Keratinocyte (primary cell): ENCODE results near the gene WDR27.

ENCODE experiments used
- EZH2 ChIP-seq: IDR thresholded peaks from one replicate; pipeline ENCODE4 v1.6.1; 2012; ENCODE audit warnings: inconsistent platforms, mild to moderate bottlenecking, low read length, moderate library complexity
- TF ChIP-seq, protein P1 (sequence below), 3 experiments: IDR thresholded peaks in 1 of 3; conservative IDR thresholded peaks in 1 of 3; optimal IDR thresholded peaks in 1 of 3; 2 replicates in 2 of 3; 3 replicates in 1 of 3; pipeline versions ENCODE3 to v1.5.1; 2011; ENCODE audit warnings: low read length in 3 of 3, mild to moderate bottlenecking in 3 of 3, moderate library complexity in 2 of 3, control low read depth in 1 of 3, inconsistent platforms in 1 of 3; ENCODE audit not compliant: insufficient read depth in 2 of 3; ENCODE audit errors: extremely low read depth in 1 of 3

GRCh38 chr6:169452117-169452868, 249.5 kb downstream of the WDR27 start:
- TF ChIP-seq, protein P1, sequence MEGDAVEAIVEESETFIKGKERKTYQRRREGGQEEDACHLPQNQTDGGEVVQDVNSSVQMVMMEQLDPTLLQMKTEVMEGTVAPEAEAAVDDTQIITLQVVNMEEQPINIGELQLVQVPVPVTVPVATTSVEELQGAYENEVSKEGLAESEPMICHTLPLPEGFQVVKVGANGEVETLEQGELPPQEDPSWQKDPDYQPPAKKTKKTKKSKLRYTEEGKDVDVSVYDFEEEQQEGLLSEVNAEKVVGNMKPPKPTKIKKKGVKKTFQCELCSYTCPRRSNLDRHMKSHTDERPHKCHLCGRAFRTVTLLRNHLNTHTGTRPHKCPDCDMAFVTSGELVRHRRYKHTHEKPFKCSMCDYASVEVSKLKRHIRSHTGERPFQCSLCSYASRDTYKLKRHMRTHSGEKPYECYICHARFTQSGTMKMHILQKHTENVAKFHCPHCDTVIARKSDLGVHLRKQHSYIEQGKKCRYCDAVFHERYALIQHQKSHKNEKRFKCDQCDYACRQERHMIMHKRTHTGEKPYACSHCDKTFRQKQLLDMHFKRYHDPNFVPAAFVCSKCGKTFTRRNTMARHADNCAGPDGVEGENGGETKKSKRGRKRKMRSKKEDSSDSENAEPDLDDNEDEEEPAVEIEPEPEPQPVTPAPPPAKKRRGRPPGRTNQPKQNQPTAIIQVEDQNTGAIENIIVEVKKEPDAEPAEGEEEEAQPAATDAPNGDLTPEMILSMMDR (optimal IDR thresholded peaks at IDR 0.05 in 1 of 3, IDR thresholded peaks at IDR 0.05 in 1 of 3, conservative IDR thresholded peaks at IDR 0.05 in 1 of 3; ENCODE audit: extremely low read depth in 1 of 3, insufficient read depth in 2 of 3, low read length in 3 of 3): no peak
- no peak for TF ChIP-seq EZH2
